ENCODE measurements around the gene UNC5B.

The UNC5B gene

GRCh38 chr10:71221586-71222202, 9.3 kb downstream of the UNC5B start:
- FAIRE-seq (no peak), DNase-seq (ENCODE audit: extremely low spot score, insufficient read length, low read depth) (no peak)

GRCh38 chr10:71222601-71223346, 10.4 kb downstream of the UNC5B start:
- no peak for DNase-seq (ENCODE audit: extremely low spot score, insufficient read length, low read depth)

GRCh38 chr10:71223347-71224058, 11.1 kb downstream of the UNC5B start:
- FAIRE-seq (no peak), DNase-seq (ENCODE audit: extremely low spot score, insufficient read length, low read depth) (no peak)

More at GRCh38 chr10:71222601-71223346, 10.4 kb downstream of the UNC5B start:
- FAIRE-seq = no peak

- FAIRE-seq (no peak), DNase-seq (ENCODE audit: extremely low spot score, insufficient read length, low read depth) (no peak)
Observed at GRCh38 chr10:71225291-71226058, 13.1 kb downstream of the UNC5B start.

GRCh38 chr10:71228875-71229675, 16.7 kb downstream of the UNC5B start:
- no peak for DNase-seq (ENCODE audit: extremely low spot score, insufficient read length, low read depth)
- FAIRE-seq = no peak

GRCh38 chr10:71229726-71230655, 17.6 kb downstream of the UNC5B start:
- DNase-seq (ENCODE audit: extremely low spot score, insufficient read length, low read depth) (no peak), FAIRE-seq (no peak)

- no peak for FAIRE-seq
Observed at GRCh38 chr10:71230656-71231025, 18.3 kb downstream of the UNC5B start.

GRCh38 chr10:71231206-71231605, 18.8 kb downstream of the UNC5B start:
- DNase-seq (ENCODE audit: extremely low spot score, insufficient read length, low read depth) = no peak
- FAIRE-seq = no peak

More at GRCh38 chr10:71230656-71231025, 18.3 kb downstream of the UNC5B start:
- DNase-seq (ENCODE audit: extremely low spot score, insufficient read length, low read depth) = no peak

GRCh38 chr10:71232089-71232998, 20.0 kb downstream of the UNC5B start:
- no peak for DNase-seq (ENCODE audit: extremely low spot score, insufficient read length, low read depth)
- FAIRE-seq = no peak

- no peak for DNase-seq (ENCODE audit: extremely low spot score, insufficient read length, low read depth)
- FAIRE-seq = no peak
Observed at GRCh38 chr10:71233482-71233892, 21.1 kb downstream of the UNC5B start.

GRCh38 chr10:71234004-71234894, 21.9 kb downstream of the UNC5B start:
- no peak for DNase-seq (ENCODE audit: extremely low spot score, insufficient read length, low read depth)
- no peak for FAIRE-seq

- FAIRE-seq = no peak
- no peak for DNase-seq (ENCODE audit: extremely low spot score, insufficient read length, low read depth)
Observed at GRCh38 chr10:71234970-71235685, 22.8 kb downstream of the UNC5B start.

GRCh38 chr10:71235808-71236207, 23.4 kb downstream of the UNC5B start:
- FAIRE-seq = no peak

GRCh38 chr10:71236286-71236685, 23.9 kb downstream of the UNC5B start:
- DNase-seq (ENCODE audit: extremely low spot score, insufficient read length, low read depth) (no peak), FAIRE-seq (no peak)

More at GRCh38 chr10:71235808-71236207, 23.4 kb downstream of the UNC5B start:
- no peak for DNase-seq (ENCODE audit: extremely low spot score, insufficient read length, low read depth)

- no peak for DNase-seq (ENCODE audit: extremely low spot score, insufficient read length, low read depth)
- FAIRE-seq = no peak
Observed at GRCh38 chr10:71236822-71237682, 24.7 kb downstream of the UNC5B start.
